Chondrocyte (in vitro differentiated cells): ENCODE results near the gene DCTN2. TPM values are rescaled to one million over a fixed set of nuclear protein-coding genes. Genes with fewer than 3 reads are reported as not detected.

Source experiments
- DNase-seq: peaks from one replicate; pipeline ENCODE4 v3.0.0; 2021; ENCODE audit warnings: mixed read lengths, low spot score
- H3K27ac Mint-ChIP-seq: one replicate; pipeline ENCODE4 v1.8.0; 2021; ENCODE audit warnings: mild to moderate bottlenecking, moderate library complexity, mixed read lengths; ENCODE audit not compliant: unreplicated experiment
- H3K27me3 Mint-ChIP-seq: 2 replicates; pipeline ENCODE4 v1.8.0; 2021; ENCODE audit warnings: low read depth, mixed read lengths
- H3K36me3 Mint-ChIP-seq: 2 replicates; pipeline ENCODE4 v1.8.0; 2021; ENCODE audit warnings: low read depth, mixed read lengths
- H3K4me1 Mint-ChIP-seq: 2 replicates; pipeline ENCODE4 v1.8.0; 2021; ENCODE audit warnings: low read depth, mild to moderate bottlenecking, mixed read lengths
- H3K4me3 Mint-ChIP-seq: one replicate; pipeline ENCODE4 v1.8.0; 2021; ENCODE audit warnings: mild to moderate bottlenecking, moderate library complexity, mixed read lengths; ENCODE audit not compliant: unreplicated experiment
- H3K9me3 Mint-ChIP-seq: 2 replicates; pipeline ENCODE4 v1.8.0; 2021; ENCODE audit warnings: low read depth, mixed read lengths
- total RNA-seq: library from RNA; stranded (reverse); gene quantifications from 3 replicates; pipeline ENCODE4 v1.2.1, GENCODE V29; 2021
- TF ChIP-seq, protein P1 (sequence below): fragments of 200-600 bp; sonication (generic); IDR thresholded peaks from 2 replicates; pipeline ENCODE4 v1.5.0; 2021; ENCODE audit warnings: antibody characterized with exemption, mild to moderate bottlenecking, moderate library complexity

Gene DCTN2
- total RNA-seq, 1 donor from 2014 or later: 112 TPM

DNA sequence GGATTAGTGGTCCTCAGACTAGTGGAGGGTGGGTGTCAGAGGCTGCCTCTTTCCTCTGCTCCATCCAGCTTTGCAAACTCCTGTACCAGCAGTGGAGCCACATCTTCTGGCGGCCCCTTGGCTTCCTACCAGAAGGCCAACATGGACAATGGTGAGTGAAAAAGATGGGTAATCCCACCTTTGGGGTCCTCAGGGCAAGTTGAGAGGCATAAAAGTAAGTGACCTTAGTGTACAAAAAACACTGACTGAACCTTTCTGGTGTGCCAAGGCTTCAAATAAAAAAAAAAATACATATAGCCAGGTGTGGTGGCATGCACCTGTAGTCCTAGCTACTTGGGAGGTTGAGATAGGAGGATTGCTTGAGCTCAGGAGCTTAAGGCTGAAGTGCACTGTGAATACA is 34.8 kb upstream of the DCTN2 start:
- H3K27me3 Mint-ChIP-seq: no peaks in the 10 kb centered on the region
- H3K4me3 Mint-ChIP-seq: no peak overlapping the region
- no peaks in the 10 kb centered on the region for H3K4me1 Mint-ChIP-seq
- no peak overlapping the region for H3K27ac Mint-ChIP-seq
- no peak for DNase-seq
- TF ChIP-seq, protein P1, sequence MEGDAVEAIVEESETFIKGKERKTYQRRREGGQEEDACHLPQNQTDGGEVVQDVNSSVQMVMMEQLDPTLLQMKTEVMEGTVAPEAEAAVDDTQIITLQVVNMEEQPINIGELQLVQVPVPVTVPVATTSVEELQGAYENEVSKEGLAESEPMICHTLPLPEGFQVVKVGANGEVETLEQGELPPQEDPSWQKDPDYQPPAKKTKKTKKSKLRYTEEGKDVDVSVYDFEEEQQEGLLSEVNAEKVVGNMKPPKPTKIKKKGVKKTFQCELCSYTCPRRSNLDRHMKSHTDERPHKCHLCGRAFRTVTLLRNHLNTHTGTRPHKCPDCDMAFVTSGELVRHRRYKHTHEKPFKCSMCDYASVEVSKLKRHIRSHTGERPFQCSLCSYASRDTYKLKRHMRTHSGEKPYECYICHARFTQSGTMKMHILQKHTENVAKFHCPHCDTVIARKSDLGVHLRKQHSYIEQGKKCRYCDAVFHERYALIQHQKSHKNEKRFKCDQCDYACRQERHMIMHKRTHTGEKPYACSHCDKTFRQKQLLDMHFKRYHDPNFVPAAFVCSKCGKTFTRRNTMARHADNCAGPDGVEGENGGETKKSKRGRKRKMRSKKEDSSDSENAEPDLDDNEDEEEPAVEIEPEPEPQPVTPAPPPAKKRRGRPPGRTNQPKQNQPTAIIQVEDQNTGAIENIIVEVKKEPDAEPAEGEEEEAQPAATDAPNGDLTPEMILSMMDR: no peak
- peaks cover 9% of the 10 kb centered on the region for H3K36me3 Mint-ChIP-seq
- H3K9me3 Mint-ChIP-seq: no peaks in the 10 kb centered on the region

DNA sequence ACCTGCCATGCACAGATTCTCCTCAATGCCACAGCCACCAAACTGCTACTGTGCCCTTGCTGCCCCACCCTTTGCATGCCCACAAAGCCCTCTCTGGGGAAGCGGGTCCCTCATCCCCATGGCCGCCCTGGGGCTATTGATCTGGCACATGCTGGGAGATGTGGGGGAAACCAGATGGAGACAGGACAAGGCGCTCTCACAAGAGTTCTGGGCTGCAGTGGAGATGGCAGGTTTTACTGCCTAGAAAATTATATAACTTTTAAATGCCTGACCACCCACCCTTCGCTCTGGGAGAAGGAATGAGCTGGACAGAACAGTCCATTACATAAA is 33.4 kb upstream of the DCTN2 start:
- Mint-ChIP-seq H3K27ac (no peak overlapping the region), H3K4me1 (no peaks in the 10 kb centered on the region), H3K27me3 (no peaks in the 10 kb centered on the region), H3K4me3 (no peak overlapping the region), H3K9me3 (no peaks in the 10 kb centered on the region), H3K36me3 (peaks cover 21% of the 10 kb centered on the region)
- TF ChIP-seq, protein P1: no peak
- DNase-seq: no peak

DNA sequence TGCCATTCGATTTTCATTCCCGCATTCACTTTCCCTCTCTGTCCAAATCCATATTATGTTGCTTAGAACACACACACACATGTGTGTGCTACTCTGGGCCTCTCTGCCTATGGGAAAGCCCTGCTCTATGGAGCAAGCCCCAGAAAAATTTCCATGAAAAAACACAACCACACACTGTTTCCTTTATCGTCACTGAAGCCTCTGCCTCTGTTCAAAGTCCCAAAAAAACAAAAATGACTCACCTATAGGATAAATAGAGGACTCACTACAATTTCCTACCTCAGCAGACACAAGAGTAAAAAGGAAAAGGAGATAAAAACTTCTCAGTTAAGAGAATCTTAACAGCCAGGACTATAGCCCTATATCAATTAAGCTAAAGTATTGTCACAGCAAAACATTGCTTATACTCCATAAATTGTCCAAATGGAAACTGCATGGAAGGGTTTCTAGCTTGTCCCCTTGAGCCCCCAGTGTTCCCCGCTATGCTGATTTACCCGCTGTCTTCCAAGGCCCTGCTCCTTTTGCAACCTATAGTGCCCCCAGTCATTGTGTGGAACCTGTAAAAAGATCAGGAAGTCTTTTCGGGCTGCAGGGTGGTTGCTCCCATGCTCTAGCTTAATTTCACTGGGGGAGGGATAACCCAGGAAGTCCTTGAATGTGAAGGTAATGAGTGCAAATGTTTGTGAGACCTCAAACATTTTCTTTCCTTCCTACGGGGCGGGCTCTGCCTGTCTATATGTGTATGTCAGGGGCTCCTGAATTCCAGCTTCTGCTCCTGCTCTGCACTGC is 32.9 kb upstream of the DCTN2 start:
- TF ChIP-seq, protein P1: no peak
- no peak for DNase-seq
- Mint-ChIP-seq H3K4me1 (no peaks in the 10 kb centered on the region), H3K9me3 (no peaks in the 10 kb centered on the region), H3K27me3 (no peaks in the 10 kb centered on the region), H3K36me3 (peaks cover 24% of the 10 kb centered on the region), H3K4me3 (no peak overlapping the region), H3K27ac (no peak overlapping the region)

DNA sequence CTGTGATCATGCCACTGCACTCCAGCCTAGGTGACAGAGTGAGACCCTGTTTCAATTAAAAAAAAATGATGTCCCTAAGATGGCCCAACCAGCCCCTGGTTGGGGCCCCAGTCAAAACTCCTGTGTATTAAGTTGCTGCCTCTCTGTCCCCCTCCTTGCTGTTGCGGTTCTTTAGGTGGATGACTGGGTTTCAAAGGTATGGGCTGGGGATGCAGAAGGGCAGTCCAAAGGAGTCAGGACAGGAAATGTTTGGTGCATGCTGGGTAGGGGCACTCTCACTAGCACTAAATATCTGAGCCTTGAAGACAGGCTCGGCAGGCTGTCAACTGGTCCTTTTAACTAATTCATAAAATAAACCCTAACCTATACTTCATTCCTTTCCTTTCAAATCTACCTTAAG is 32.0 kb upstream of the DCTN2 start:
- peaks cover 25% of the 10 kb centered on the region for H3K36me3 Mint-ChIP-seq
- TF ChIP-seq, protein P1: no peak
- no peak overlapping the region for H3K4me3 Mint-ChIP-seq
- H3K9me3 Mint-ChIP-seq: no peaks in the 10 kb centered on the region
- no peaks in the 10 kb centered on the region for H3K27me3 Mint-ChIP-seq
- no peak overlapping the region for H3K27ac Mint-ChIP-seq
- no peaks in the 10 kb centered on the region for H3K4me1 Mint-ChIP-seq
- no peak for DNase-seq

DNA sequence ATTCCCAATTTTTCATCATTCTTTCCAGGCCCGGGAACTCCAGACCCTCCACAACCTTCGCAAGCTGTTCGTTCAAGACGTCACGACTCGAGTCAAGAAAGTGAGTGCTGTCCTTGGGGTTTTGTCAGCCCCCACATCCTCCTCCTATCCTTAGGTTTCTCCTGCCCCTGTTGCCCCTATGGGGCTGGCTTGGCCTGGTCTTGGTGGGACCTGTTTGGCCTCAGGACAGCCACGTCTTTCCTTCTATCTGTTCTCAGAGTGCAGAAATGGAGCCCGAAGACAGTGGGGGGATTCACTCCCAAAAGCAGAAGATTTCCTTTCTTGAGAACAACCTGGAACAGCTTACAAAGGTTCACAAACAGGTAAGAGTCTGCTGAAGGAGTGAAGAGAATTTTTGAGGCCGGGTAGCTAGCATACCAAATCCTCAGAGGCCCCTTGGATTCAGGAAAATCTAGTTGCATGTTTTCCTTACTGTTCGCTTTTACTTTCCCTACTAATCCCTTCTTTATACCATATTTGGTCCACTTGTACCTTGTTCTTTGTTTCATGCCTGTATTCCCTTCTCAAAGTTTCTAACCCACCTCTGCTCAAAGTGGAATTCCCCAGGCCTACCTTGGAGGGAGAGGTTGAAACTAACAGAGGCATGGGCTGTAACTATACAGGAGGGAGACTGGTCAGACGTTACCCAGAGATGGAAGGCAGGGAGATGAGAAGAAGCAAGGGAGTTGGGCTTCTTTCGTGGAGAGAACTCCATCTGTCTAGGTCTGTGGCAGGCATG is 31.2 kb upstream of the DCTN2 start:
- Mint-ChIP-seq H3K27ac (no peak overlapping the region), H3K36me3 (peaks cover 25% of the 10 kb centered on the region), H3K4me1 (no peaks in the 10 kb centered on the region), H3K4me3 (no peak overlapping the region), H3K27me3 (no peaks in the 10 kb centered on the region), H3K9me3 (no peaks in the 10 kb centered on the region)
- TF ChIP-seq, protein P1: no peak
- DNase-seq: no peak
